Thyroid gland (tissue), 4 donors: ENCODE data around the gene NRG3. TPM values are rescaled to one million over a fixed set of nuclear protein-coding genes. Genes with fewer than 3 reads are reported as not detected.

Source experiments
- DNase-seq, 2 donors: peaks; one replicate each; pipeline ENCODE4 v3.0.0-alpha.2; 2019
- H3K27ac ChIP-seq, 3 donors: fragments of 200-600 bp; sonication (generic); 1 replicate in 2 of 3; 2 replicates in 1 of 3; pipeline ENCODE4 v1.5.1; 2016 to 2019; ENCODE audit warnings: mild to moderate bottlenecking in 1 of 3, moderate library complexity in 1 of 3
- H3K27me3 ChIP-seq: fragments of 200-600 bp; sonication (generic); one replicate; pipeline ENCODE4 v1.5.1; 2019
- H3K36me3 ChIP-seq, 2 donors: fragments of 200-600 bp; sonication (generic); one replicate each; pipeline ENCODE4 v1.5.1; 2016 to 2019
- H3K4me1 ChIP-seq, 2 donors: fragments of 200-600 bp; sonication (generic); one replicate each; pipeline ENCODE4 v1.5.1; 2017 to 2019
- H3K4me3 ChIP-seq, 3 donors: fragments of 200-600 bp; sonication (generic); replicated peaks in 1 of 3; 1 replicate in 2 of 3; 2 replicates in 1 of 3; pipeline ENCODE4 v1.5.1; 2016; ENCODE audit warnings: mild to moderate bottlenecking in 1 of 3
- H3K9me3 ChIP-seq: fragments of 200-600 bp; sonication (generic); one replicate; pipeline ENCODE4 v1.5.1; 2017
- POLR2A ChIP-seq, 2 donors: fragments of 450-650 bp; IDR thresholded peaks; one replicate each; pipeline ENCODE4 v1.6.1; 2017; ENCODE audit warnings: antibody characterized with exemption in 2 of 2, mild to moderate bottlenecking in 2 of 2, moderate library complexity in 1 of 2
- WGBS, 2 donors: methylation state at CpG; one replicate each; pipeline ENCODE4 v1.1.5; 2017; 5-methylcytosine and 5-hydroxymethylcytosine counted together
- intact Hi-C: fragments of 100-400 bp; cut with DNase I; formaldehyde crosslinking; loops from one replicate; pipeline ENCODE4 v1.15.1; 2023
- total RNA-seq, 4 donors: library from RNA; depleted of rRNA; stranded (reverse); fragments of >200 nt; gene quantifications; one replicate each; pipeline ENCODE4 v1.2.3, GENCODE V29; 2016
- TF ChIP-seq, protein P1 (sequence below), 6 experiments: fragments of 200-600 bp in 3 of 6; fragments of 450-650 bp in 3 of 6; sonication (generic) in 3 of 6; IDR thresholded peaks; one replicate each; pipeline ENCODE4 v1.5.1; 2016 to 2019; ENCODE audit warnings: antibody characterized with exemption in 6 of 6, mild to moderate bottlenecking in 2 of 6, inconsistent platforms in 1 of 6, moderate library complexity in 1 of 6

NRG3 gene
- total RNA-seq, 4 donors from 2014 or later = 0.67 to 1.8 (median 1.3) TPM

DNA sequence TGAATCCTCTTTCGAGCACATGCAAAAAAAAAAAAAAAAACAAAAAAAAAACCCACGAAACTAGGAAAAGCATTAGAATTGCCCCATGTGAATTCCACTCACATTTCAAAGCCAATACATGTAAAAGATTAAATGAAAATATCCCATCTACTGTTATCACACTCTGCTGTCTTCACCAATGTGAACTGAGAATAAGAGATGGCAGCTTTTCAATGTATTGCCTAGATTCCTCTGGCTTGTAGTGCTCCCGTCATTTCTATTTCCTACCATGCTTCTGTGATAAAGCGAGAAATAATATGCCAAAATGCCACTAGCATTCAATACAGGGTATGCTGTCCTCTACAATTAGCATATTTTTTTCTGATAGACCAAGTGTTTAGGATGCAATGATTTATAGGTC lies 517.0 kb downstream of the NRG3 start:
- no peak overlapping the region for H3K4me3 ChIP-seq
- TF ChIP-seq POLR2A (IDR thresholded peaks at IDR 0.05) = no peak
- TF ChIP-seq, protein P1, sequence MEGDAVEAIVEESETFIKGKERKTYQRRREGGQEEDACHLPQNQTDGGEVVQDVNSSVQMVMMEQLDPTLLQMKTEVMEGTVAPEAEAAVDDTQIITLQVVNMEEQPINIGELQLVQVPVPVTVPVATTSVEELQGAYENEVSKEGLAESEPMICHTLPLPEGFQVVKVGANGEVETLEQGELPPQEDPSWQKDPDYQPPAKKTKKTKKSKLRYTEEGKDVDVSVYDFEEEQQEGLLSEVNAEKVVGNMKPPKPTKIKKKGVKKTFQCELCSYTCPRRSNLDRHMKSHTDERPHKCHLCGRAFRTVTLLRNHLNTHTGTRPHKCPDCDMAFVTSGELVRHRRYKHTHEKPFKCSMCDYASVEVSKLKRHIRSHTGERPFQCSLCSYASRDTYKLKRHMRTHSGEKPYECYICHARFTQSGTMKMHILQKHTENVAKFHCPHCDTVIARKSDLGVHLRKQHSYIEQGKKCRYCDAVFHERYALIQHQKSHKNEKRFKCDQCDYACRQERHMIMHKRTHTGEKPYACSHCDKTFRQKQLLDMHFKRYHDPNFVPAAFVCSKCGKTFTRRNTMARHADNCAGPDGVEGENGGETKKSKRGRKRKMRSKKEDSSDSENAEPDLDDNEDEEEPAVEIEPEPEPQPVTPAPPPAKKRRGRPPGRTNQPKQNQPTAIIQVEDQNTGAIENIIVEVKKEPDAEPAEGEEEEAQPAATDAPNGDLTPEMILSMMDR (IDR thresholded peaks at IDR 0.05) = no peak
- H3K27me3 ChIP-seq = no peaks in the 10 kb centered on the region
- no peak overlapping the region for H3K27ac ChIP-seq
- H3K4me1 ChIP-seq = no peaks in the 10 kb centered on the region
- H3K9me3 ChIP-seq = no peaks in the 10 kb centered on the region
- no peaks in the 10 kb centered on the region for H3K36me3 ChIP-seq
- no peak for DNase-seq
- 66 to 74% methylated on average over 4 of the region's 4 CpGs for WGBS, 2 donors
- intact Hi-C loops = no loop called here

DNA sequence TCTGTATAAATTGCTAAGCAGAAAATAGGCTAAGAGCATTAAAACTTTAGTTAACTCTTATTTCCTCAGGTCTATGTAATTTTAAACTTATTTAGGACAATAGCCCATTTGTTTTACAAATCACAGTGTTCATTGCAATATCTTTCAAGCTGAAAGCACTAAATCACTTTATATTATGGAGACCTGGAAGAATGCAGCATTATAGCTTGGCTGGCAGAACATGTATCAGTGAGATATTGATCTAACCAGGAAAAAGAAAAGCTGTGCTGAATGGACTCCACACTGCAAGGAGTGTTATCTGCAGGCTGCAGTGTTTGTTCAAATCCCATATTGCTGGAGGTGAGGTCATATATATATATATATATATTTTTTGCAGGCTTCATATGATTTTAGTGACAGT lies 517.5 kb downstream of the NRG3 start:
- Histone ChIP-seq H3K4me1 (no peaks in the 10 kb centered on the region), H3K9me3 (no peaks in the 10 kb centered on the region), H3K4me3 (no peak overlapping the region), H3K36me3 (no peaks in the 10 kb centered on the region), H3K27me3 (no peaks in the 10 kb centered on the region), H3K27ac (no peak overlapping the region)
- intact Hi-C loops = no loop called here
- no peak for DNase-seq
- TF ChIP-seq, protein P1 (IDR thresholded peaks at IDR 0.05) = no peak
- no peak for TF ChIP-seq POLR2A (IDR thresholded peaks at IDR 0.05)

GRCh38 chr10:82394122-82394521 lies 519.1 kb downstream of the NRG3 start:
- no peak for TF ChIP-seq POLR2A (IDR thresholded peaks at IDR 0.05)
- TF ChIP-seq, protein P1 (IDR thresholded peaks at IDR 0.05) = no peak
- Histone ChIP-seq H3K27me3 (no peaks in the 10 kb centered on the region), H3K9me3 (no peaks in the 10 kb centered on the region), H3K36me3 (no peaks in the 10 kb centered on the region), H3K27ac (no peak overlapping the region), H3K4me3 (no peak overlapping the region), H3K4me1 (no peaks in the 10 kb centered on the region)
- intact Hi-C loops = no loop called here
- 69 to 81% methylated on average over 5 of the region's 5 CpGs for WGBS, 2 donors
- DNase-seq = no peak

DNA sequence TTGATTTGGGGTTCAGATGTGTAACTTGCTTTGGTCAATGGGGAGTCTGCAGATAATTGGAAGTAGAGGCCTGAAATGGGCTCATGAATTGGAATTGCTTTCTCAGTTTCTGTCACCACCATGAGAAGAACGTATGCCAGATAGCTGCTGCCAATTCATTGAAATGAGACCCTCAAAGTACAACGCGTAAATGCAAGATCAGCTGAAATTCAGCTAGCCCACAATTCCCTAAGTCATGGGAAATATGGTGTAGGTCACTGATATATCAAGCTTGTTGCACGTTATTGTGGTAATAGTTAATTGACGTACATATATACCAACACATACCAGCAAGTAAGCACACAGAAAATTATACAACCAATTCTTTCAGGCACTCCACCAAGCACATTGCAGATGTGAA lies 520.0 kb downstream of the NRG3 start:
- H3K4me1 ChIP-seq = no peaks in the 10 kb centered on the region
- no peak for TF ChIP-seq POLR2A (IDR thresholded peaks at IDR 0.05)
- TF ChIP-seq, protein P1 (IDR thresholded peaks at IDR 0.05) = no peak
- H3K27ac ChIP-seq = no peak overlapping the region
- intact Hi-C loops = no loop called here
- no peak overlapping the region for H3K4me3 ChIP-seq
- 92 to 97% methylated on average over 5 of the region's 5 CpGs for whole genome bisulfite sequencing, 2 donors
- H3K36me3 ChIP-seq = no peaks in the 10 kb centered on the region
- H3K9me3 ChIP-seq = no peaks in the 10 kb centered on the region
- no peak for DNase-seq
- H3K27me3 ChIP-seq = no peaks in the 10 kb centered on the region

DNA sequence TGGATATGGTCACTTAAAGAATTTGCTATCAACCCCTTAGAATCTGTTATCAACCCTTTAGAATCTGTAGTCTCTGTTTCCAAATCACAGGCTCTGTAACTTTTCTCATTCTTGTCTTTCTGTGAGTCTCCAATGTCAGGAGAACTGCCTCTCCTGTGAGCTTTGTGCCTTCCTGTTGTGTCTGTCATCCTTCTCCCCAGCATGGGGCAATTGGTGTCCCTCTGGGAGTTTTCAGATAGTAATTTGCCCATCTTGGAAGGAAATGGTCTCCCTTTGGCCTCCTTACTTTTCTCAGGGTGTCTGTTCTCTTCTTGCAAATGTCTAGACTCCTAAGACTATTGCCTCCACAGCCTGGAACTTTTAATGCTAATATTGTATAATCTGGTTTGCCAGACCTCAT lies 521.9 kb downstream of the NRG3 start:
- no peak overlapping the region for H3K4me3 ChIP-seq
- H3K4me1 ChIP-seq = no peaks in the 10 kb centered on the region
- TF ChIP-seq POLR2A (IDR thresholded peaks at IDR 0.05) = no peak
- TF ChIP-seq, protein P1 (IDR thresholded peaks at IDR 0.05) = no peak
- intact Hi-C loops = no loop called here
- no peaks in the 10 kb centered on the region for H3K9me3 ChIP-seq
- no peaks in the 10 kb centered on the region for H3K36me3 ChIP-seq
- no peak overlapping the region for H3K27ac ChIP-seq
- no peaks in the 10 kb centered on the region for H3K27me3 ChIP-seq
- DNase-seq = no peak
